Pancreas (tissue), 10 donors: ENCODE data around the gene GYPE. TPM values are rescaled to one million over a fixed set of nuclear protein-coding genes. Genes with fewer than 3 reads are reported as not detected.
A peak's percentile ranks its signal among the peaks of the same experiment; 100 is the strongest.
"Not testable (repeated sequence)": the region's sequence is repeated elsewhere in the genome, so short reads cannot be mapped to it uniquely, and the experiment has no call there.

Experiments
- ATAC-seq, 4 donors: fragments of 200-7000 bp; cut with Tn5 transposase; one replicate each; pipeline versions ENCODE4 v1.8.0 to v1.9.1; 2020; ENCODE audit warnings: mild to moderate bottlenecking in 4 of 4, moderate library complexity in 4 of 4
- DNase-seq, 6 donors: peaks; one replicate each; pipeline ENCODE4 v3.0.0-alpha.2; 2020
- FAIRE-seq: peaks from 2 replicates; lab custom pipeline; 2012; peaks lifted over from hg19 to GRCh38; lab: Jason Lieb, UNC
- H3K27ac ChIP-seq, 4 donors: fragments of 200-600 bp; sonication (generic); 1 replicate in 3 of 4; 2 replicates in 1 of 4; pipeline versions ENCODE4 v1.5.0 to v1.8.0; 2020
- H3K27me3 ChIP-seq, 4 donors: fragments of 200-600 bp; one replicate each; pipeline ENCODE4 v1.8.0; 2021
- H3K36me3 ChIP-seq, 3 donors: fragments of 200-600 bp; sonication (generic) in 1 of 3; one replicate each; pipeline versions ENCODE4 v1.5.0 to v1.8.0; 2020 to 2021
- H3K4me1 ChIP-seq, 3 donors: fragments of 200-600 bp; one replicate each; pipeline ENCODE4 v1.8.0; 2021
- H3K4me3 ChIP-seq, 4 donors: fragments of 200-600 bp; sonication (generic) in 2 of 4; one replicate each; pipeline versions ENCODE4 v1.5.0 to v1.8.0; 2020 to 2021
- H3K9me3 ChIP-seq, 4 donors: fragments of 200-600 bp; one replicate each; pipeline ENCODE4 v1.8.0; 2021
- WGBS, 2 donors: extraction: QIAGEN DNeasy Blood & Tissue Kit; methylation state at CpG; one replicate each; pipeline ENCODE4 v1.1.7; 2013; 5-methylcytosine and 5-hydroxymethylcytosine counted together
- intact Hi-C, 3 donors: fragments of 100-400 bp; cut with DNase I; formaldehyde crosslinking; loops; one replicate each; pipeline versions ENCODE4 v1.11.1 to v1.14.2; 2022
- polyA plus RNA-seq, 2 donors: library from polyadenylated mRNA; stranded (reverse); fragments of 200-250 nt; gene quantifications; one replicate each; pipeline ENCODE4 v1.2.3, GENCODE V29; 2013
- total RNA-seq, 6 donors: library from RNA; stranded (reverse); fragmentation: NEBNext Ultra II Directional in 4 of 6; extraction: Animal tissue kit (Norgen Biotek cat#: 25700) in 4 of 6; gene quantifications; one replicate each; pipeline versions ENCODE4 v1.2.1 to v1.2.4, GENCODE V29; 2021 to 2023
- donor health status: healthy with polysubstance abuse.
- donor health status: DM: no; HTN: no; CAD: no; lungs with moderate emphysema.
- donor health status: DM: no; HTN: no; CAD: no.
- donor health status: control.
- donor health status: control.
- donor health status: Bipolar disorder and iron deficiency.
- donor health status: DM: yes; HTN: yes; CAD: no.
- donor health status: DM: no; HTN: no; CAD: no.
- donor health status: DM: no; HTN: no; CAD: no.
- donor health status: DM: yes; HTN: yes; CAD: no.

Gene GYPE
- total and polyA plus RNA-seq, 8 donors = 0.09 to 0.31 (median 0.15) TPM; not detected in 2

DNA sequence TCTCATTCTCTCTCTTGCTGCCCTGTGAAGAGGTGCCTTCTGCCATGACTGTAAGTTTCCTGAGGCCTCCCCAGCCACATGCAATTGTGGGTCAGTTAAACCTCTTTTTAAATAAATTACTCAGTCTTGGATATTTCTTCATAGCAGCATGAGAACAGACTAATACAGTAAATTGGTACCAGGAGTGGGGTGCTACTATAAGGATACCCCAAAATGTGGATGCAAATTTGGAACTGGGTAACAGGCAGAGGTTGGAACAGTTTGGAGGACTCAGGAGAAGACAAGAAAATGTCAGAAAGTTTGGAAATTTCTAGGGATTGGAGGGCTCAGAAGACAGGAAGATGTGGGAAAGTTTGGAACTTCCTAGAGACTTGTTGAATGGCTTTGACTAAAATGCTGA is 74.8 kb downstream of the GYPE start:
- FAIRE-seq, ATAC-seq, H3K4me3 ChIP-seq, DNase-seq, intact Hi-C loops, H3K9me3 ChIP-seq, H3K36me3 ChIP-seq, H3K27me3 ChIP-seq, H3K27ac ChIP-seq, H3K4me1 ChIP-seq: not testable (repeated sequence)

DNA sequence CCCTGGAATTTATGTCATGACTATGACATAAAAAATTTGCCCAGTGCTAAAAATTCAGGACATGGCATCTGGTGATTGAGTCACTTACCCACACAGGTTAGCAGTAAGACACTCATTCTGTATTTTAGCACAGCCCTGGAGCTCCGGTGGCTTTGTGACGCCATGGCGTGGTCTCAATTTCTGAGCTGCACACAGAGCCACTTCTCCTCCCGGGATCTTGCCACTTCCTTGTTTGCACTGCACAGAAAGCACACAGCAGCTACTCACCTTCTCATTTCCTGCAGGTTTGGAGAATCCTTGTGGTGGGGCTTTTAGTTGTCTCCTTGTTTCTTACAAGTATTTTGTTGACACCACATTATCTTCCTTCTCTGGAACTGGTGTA is 76.1 kb downstream of the GYPE start:
- H3K9me3 ChIP-seq, intact Hi-C loops, H3K4me1 ChIP-seq, H3K4me3 ChIP-seq, FAIRE-seq, DNase-seq, H3K27ac ChIP-seq, H3K27me3 ChIP-seq, H3K36me3 ChIP-seq: not testable (repeated sequence)
- ATAC-seq = peak in 1 of 4 donors; percentile 21
- WGBS, 2 donors = 42 to 64% methylated on average over 4 of the region's 4 CpGs

Other genes starting within 250 kb of the GYPE start
- not detected for gene FREM3, start 204.9 kb downstream of the GYPE start, total RNA-seq
- gene FREM3, start 204.9 kb downstream of the GYPE start, polyA plus RNA-seq = not detected
- gene GYPB, start 113.8 kb upstream of the GYPE start, total RNA-seq = not detected
- not detected for gene GYPB, start 113.8 kb upstream of the GYPE start, polyA plus RNA-seq
- not detected for gene GYPA, start 235.2 kb upstream of the GYPE start, total RNA-seq
- not detected for gene GYPA, start 235.2 kb upstream of the GYPE start, polyA plus RNA-seq